Stimulated activated CD8-positive, alpha-beta memory T cell treated with anti-CD3 and anti-CD28 coated beads, Interleukin-12 subunit alpha, Interleukin-12 subunit beta, amount 100 ng/mL, for 24 hours (primary cell): ENCODE data around the gene C6orf47.
A peak's percentile ranks its signal among the peaks of the same experiment; 100 is the strongest.

Experiments
- DNase-seq: peaks from one replicate; pipeline ENCODE4 v3.0.0-alpha.2; 2020; ENCODE audit errors: extremely low read depth

Gene C6orf47

GRCh38 chr6:31636698-31637596, 23.6 kb downstream of the C6orf47 start:
- no peak for DNase-seq

GRCh38 chr6:31634969-31635575, 25.5 kb downstream of the C6orf47 start:
- DNase-seq, result no peak

- no peak for DNase-seq
These were observed 26.4 kb downstream of the C6orf47 start for GRCh38 chr6:31634131-31634530.

- no peak for DNase-seq
These were observed 27.1 kb downstream of the C6orf47 start for GRCh38 chr6:31633447-31633846.

- no peak for DNase-seq
These were observed 28.2 kb downstream of the C6orf47 start for GRCh38 chr6:31632279-31632946.

DNA sequence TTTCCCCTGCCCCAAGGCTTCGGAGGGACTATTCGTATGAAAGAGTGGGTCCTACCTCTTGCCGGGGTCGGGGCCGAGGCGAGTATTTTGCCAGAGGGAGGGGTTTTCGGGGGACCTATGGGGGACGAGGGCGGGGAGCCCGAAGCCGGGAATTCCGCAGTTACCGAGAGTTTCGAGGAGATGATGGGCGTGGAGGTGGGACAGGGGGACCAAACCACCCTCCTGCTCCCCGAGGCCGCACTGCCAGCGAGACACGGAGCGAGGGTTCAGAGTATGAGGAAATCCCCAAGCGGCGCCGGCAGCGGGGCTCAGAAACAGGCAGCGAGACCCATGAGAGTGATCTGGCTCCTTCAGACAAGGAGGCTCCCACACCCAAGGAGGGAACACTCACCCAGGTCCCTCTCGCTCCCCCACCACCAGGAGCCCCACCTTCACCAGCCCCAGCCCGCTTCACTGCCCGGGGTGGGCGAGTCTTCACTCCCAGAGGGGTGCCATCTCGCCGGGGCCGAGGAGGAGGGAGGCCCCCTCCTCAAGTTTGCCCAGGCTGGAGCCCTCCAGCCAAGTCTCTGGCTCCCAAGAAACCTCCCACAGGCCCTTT, 28.8 kb downstream of the C6orf47 start:
- DNase-seq, result no peak

DNA sequence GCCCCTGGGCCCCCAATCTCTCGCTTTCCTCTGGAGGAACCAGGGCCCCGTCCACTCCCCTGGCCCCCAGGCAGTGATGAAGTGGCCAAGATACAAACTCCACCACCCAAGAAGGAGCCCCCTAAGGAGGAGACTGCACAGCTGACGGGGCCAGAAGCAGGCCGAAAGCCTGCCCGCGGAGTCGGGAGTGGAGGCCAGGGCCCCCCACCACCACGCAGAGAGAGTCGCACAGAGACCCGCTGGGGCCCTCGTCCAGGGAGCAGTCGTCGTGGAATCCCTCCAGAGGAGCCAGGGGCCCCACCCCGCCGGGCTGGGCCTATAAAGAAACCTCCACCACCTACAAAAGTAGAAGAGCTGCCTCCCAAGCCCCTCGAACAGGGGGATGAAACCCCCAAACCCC, 29.4 kb downstream of the C6orf47 start:
- DNase-seq, result no peak

DNA sequence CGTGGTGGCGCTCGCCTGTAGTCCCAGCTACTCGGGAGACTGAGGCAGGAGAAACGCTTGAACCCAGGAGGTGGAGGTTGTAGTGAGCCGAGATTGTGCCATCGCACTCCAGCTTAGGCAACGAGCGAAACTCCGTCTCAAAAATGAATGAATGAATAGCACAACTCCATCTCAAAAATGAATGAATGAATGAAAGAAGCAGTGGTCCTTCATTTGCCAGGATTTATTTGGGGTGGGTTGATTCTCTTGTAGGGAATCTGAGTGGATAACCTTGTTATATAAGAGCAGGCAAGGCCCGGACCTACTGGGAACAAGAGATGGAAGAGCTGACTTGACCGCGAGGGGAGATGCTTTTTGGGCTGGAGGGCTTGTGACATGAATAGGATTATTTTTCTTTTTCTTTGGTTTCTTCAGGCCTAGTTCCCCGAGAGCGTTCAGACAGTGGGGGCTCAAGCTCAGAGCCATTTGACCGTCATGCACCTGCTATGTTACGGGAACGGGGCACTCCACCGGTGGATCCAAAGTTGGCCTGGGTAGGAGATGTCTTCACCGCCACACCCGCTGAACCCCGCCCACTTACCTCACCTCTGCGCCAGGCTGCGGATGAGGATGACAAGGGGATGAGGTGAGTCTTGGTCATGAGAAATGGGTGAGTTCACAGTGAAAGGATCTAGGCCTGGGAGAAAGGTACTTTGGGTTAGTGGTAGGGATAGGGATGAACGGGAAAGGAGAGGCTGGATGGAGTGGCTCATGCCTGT, 30.2 kb downstream of the C6orf47 start:
- DNase-seq, result no peak

GRCh38 chr6:31629014-31629413, 31.6 kb downstream of the C6orf47 start:
- no peak for DNase-seq

DNA sequence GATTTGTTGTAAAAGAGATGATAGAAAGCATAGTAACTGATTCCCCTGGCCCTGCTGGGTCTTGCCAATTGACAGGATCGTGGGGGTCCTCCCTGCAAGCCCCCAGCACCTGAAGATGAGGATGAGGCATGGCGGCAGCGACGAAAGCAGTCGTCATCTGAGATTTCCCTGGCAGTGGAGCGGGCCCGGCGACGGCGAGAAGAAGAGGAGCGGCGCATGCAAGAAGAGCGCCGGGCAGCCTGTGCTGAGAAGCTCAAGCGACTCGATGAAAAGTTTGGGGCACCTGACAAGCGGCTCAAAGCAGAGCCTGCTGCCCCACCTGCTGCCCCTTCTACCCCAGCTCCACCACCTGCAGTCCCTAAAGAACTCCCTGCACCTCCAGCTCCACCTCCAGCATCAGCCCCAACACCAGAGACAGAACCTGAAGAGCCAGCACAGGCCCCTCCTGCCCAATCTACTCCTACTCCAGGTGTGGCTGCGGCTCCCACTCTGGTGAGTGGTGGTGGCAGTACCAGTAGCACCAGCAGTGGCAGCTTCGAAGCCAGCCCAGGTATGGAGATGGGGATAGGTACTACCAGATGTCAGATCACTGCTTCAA, 32.8 kb downstream of the C6orf47 start:
- DNase-seq, result no peak

- DNase-seq, result no peak
These were observed 33.6 kb downstream of the C6orf47 start for GRCh38 chr6:31626952-31627351.

GRCh38 chr6:31624070-31624469, 36.5 kb downstream of the C6orf47 start:
- DNase-seq, result no peak

GRCh38 chr6:31622684-31623091, 37.9 kb downstream of the C6orf47 start:
- no peak for DNase-seq

- DNase-seq, result no peak
These were observed 38.6 kb downstream of the C6orf47 start for GRCh38 chr6:31621991-31622390.

DNA sequence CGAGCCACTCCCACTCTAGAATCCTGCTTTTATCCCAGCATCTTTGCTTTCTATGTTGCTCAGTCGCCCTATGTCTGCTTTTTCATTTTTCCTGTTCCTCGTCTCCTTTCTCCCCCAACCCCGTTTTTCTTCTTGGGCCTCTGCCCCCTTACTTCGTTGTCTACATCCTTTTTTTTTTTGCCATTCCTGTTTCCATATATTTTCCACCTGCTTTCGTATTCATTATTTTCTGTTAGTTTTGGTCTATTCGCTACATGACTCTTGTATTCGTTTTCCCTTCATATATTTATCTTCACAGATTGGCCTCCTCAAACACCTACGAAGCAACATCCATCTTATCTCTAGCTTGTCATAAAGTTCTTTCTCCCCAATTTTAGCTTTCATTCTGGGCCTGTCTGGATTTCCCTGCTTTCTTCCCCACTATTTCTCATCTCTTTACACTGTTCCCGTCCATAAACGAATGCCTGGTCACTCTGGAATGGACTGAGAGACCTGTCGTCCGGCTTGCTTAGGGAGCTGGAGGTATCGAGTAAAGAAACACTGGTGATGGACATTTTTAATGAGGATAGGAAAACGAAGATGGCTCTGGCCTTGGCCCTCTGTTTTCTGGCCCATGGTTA, 39.1 kb downstream of the C6orf47 start:
- no peak for DNase-seq

GRCh38 chr6:31620586-31621319, 39.8 kb downstream of the C6orf47 start, which contains the start of gene PRRC2A:
TSS of gene PRRC2A (plus strand) at chr6:31620715. CDS start at chr6:31622790, 2,075 bp downstream.
- DNase-seq, result peak; percentile 61

- DNase-seq, result peak; percentile 91
These were observed 40.6 kb downstream of the C6orf47 start for GRCh38 chr6:31619805-31620585.

DNA sequence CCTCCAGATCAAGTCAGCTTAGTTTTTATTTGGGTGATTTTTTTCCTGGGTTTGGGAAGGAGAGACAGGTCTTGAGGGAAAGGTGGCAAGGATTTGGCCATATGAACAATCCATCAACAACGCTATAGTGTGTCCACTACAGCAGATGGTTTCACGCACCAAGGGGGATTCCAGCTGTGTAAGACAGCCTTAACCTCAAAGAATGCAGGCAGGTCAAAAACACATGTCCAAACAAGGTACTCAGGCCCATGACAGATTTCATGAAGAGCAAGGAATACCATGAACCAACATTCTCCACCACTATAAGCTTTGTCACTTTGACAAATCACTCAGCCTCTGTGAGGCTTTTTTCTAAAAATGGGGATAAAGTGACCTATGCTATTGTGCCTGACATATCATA, 43.6 kb downstream of the C6orf47 start:
- no peak for DNase-seq

DNA sequence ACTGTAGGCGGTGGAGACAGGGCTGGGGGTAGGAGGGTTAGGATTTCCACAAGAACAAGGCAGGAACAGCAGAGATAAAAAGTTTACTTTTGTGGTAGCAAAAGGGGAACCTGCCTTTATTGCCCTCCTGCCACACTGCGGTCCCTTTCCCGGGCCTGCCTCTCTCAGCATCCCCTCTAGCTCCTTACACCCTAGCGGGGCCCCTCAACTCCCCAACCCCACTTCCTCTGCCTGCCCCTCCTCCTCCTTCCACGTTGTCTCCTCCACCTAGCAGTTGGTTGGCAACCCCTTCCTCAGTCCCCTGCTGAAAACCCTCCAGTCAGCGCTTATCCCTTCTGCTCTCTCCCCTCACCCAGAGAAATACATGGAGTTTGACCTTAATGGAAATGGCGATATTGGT, 44.8 kb downstream of the C6orf47 start:
- DNase-seq, result no peak
